Activated T-helper 2 cell treated with anti-CD3 and anti-CD28 coated beads, Interferon-gamma antibody, Interleukin-2, Interleukin-4, amounts not matched to agents 10 μg/mL and 5 μg/mL and 100 μg/mL, durations not matched to agents 14 hours and 24 hours and 36 hours (primary cell): ENCODE results near the gene SPIN4. TPM values are rescaled to one million over a fixed set of nuclear protein-coding genes. Genes with fewer than 3 reads are reported as not detected.
"Not testable (repeated sequence)": the region's sequence is repeated elsewhere in the genome, so short reads cannot be mapped to it uniquely, and the experiment has no call there.

Experiments used
- DNase-seq: peaks from one replicate; pipeline ENCODE4 v3.0.0; 2021; ENCODE audit warnings: low spot score
- H3K27ac Mint-ChIP-seq: one replicate; pipeline ENCODE4 v1.8.0; 2021; ENCODE audit warnings: mixed read lengths
- H3K27me3 Mint-ChIP-seq: one replicate; pipeline ENCODE4 v1.8.0; 2021; ENCODE audit warnings: low read depth, mixed read lengths
- H3K36me3 Mint-ChIP-seq: one replicate; pipeline ENCODE4 v1.8.0; 2021; ENCODE audit warnings: low read depth, mixed read lengths
- H3K4me1 Mint-ChIP-seq: one replicate; pipeline ENCODE4 v1.8.0; 2021; ENCODE audit warnings: low read depth, mixed read lengths
- H3K4me3 Mint-ChIP-seq: one replicate; pipeline ENCODE4 v1.8.0; 2021; ENCODE audit warnings: low read depth, mild to moderate bottlenecking, moderate library complexity, mixed read lengths
- H3K9me3 Mint-ChIP-seq: one replicate; pipeline ENCODE4 v1.8.0; 2021; ENCODE audit warnings: mixed read lengths
- intact Hi-C: fragments of 100-400 bp; cut with micrococcal nuclease; formaldehyde crosslinking; loops from one replicate; pipeline ENCODE4 v1.15.1; 2023
- total RNA-seq: library from RNA; stranded (reverse); gene quantifications from 2 replicates; pipeline ENCODE4 v1.2.3, GENCODE V29; 2022

Gene SPIN4
- total RNA-seq = 7.5 and 8.2 TPM in 2 replicates

DNA sequence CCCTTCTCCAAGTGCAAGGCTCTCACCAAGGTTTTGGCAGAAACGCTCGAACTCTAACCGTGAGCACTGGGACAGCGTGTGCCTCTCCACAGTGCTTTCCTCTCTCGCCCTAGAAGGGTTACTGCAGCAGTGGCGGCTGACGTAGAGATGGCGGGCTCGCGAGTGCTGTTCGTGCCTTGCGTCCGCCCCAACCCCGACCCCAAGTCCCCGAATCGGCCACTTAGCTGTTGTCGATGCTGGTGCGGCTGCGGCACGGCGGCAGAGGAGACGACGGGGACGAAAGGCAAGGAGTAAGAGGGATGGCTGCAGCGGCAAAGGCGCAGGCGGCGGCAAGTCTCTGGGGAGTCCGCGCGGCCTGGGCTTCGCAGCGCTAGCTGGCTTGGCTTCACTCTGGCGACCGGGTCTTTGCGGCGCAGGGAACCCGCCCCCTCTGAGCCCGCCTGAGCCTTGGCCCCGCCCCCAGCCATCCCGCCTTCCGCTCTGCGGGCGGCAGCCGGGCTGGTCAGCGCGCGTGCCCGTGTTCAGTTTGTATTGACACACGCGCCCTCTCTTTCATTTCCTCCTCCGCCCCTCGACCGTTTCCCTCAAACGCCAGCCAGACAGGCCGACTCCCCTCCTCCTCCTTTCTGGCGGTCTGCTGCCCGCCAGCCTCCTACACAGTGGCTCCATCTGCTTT is at the start of gene SPIN4:
SPIN4 (minus strand) TSS at position 392 of the 676 bp plus-strand sequence. CDS start 513 bp downstream, outside the sequence.
- intact Hi-C loops = loop anchor here (1.0 to 10.0 kb wide), 3 partner anchors 211 to 1684 kb away; partner anchors contain the start of gene ZC3H12B

DNA sequence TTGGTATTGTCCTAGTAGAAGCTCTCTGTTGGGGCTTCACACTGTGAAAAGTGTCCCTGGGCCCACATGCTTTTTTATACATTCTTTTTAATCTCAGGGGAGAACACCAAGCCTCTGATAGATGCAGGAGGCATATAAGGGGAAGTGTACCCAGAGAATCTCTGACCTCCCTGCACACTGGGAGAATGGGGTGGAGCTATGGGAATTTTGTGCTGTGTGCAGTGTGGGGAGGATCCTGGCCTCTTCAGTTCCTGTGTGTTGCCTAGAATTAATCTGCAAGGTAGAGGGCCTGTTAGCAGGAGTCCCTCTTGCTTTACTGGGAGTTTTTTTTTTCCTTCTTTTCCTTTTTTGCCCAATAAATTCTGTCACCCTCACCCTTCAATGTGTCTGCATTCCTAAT is 49.2 kb upstream of the SPIN4 start:
- no peak for DNase-seq
- Mint-ChIP-seq H3K27me3 (no peaks in the 10 kb centered on the region), H3K4me3 (no peak overlapping the region), H3K27ac (no peak overlapping the region), H3K36me3 (no peaks in the 10 kb centered on the region), H3K4me1 (no peaks in the 10 kb centered on the region), H3K9me3 (no peaks in the 10 kb centered on the region)
- intact Hi-C loops = no loop called here

More for the DNA sequence above, at the start of gene SPIN4:
- Mint-ChIP-seq H3K9me3 (no peaks in the 10 kb centered on the region), H3K27ac (peak within 1 kb of the TSS; percentile 85), H3K4me3 (peak within 1 kb of the TSS; percentile 92), H3K27me3 (no peaks in the 10 kb centered on the region), H3K36me3 (peaks cover 8% of the 10 kb centered on the region), H3K4me1 (peaks cover 30% of the 10 kb centered on the region)
- peak; percentile 66 for DNase-seq

DNA sequence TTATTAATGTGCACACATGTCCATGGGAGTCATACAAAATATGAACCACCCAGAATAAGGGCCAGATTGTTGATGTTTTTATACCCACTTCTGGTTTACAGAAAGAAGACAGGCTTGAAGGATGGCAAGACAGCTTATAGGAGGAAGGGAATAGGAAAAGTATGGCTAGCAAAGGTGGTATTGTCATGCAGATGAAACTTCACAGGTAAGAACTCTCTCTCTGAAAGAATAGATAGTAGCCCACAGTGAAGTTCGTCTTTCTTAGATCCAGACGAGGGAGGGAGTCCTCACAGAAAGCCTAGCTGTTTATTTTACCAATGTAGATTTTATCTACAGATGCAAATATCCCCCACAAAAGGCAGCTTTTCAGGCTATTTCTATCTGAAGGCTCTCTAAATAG is 43.7 kb upstream of the SPIN4 start:
- intact Hi-C loops = no loop called here
- no peak overlapping the region for H3K27ac Mint-ChIP-seq
- no peaks in the 10 kb centered on the region for H3K9me3 Mint-ChIP-seq
- H3K4me3 Mint-ChIP-seq = no peak overlapping the region
- no peaks in the 10 kb centered on the region for H3K27me3 Mint-ChIP-seq
- DNase-seq = no peak
- no peaks in the 10 kb centered on the region for H3K4me1 Mint-ChIP-seq
- H3K36me3 Mint-ChIP-seq = no peaks in the 10 kb centered on the region

DNA sequence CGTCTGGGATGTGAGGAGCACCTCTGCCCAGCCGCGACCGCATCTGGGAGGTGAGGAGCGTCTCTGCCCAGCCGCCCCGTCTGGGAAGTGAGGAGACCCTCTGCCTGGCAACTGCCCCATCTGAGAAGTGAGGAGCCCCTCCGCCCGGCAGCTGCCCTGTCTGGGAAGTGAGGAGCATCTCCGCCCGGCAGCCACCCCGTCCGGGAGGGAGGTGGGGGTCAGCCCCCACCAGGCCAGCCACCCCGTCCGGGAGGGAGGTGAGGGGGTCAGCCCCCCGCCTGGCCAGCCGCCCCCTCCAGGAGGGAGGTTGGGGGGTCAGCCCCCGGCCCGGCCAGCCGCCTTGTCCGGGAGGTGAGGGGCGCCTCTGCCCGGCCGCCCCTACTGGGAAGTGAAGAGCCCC is 42.0 kb upstream of the SPIN4 start:
- H3K36me3 Mint-ChIP-seq, H3K4me3 Mint-ChIP-seq, intact Hi-C loops, H3K4me1 Mint-ChIP-seq, H3K9me3 Mint-ChIP-seq, H3K27me3 Mint-ChIP-seq, DNase-seq, H3K27ac Mint-ChIP-seq: not testable (repeated sequence)

DNA sequence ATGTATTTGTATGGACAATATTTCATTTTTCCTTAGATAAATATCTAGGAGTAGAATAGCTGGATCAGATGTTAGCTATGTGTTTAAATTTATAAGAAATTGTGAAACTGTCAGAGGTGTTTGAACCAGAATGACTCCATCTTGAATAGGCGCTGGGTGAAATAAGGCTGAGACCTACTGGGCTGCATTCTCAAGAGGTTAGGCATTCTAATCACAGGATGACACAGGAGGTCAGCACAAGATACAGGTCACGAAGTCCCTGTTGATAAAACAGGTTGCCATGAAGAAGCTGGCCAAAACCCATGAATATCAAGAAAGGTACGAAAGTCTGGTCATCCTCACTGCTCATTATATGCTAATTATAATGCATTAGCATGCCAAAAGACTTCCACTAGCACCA is 36.3 kb upstream of the SPIN4 start:
- intact Hi-C loops = no loop called here
- Mint-ChIP-seq H3K27ac (no peak overlapping the region), H3K4me1 (no peaks in the 10 kb centered on the region), H3K9me3 (no peaks in the 10 kb centered on the region), H3K27me3 (no peaks in the 10 kb centered on the region), H3K4me3 (no peak overlapping the region), H3K36me3 (no peaks in the 10 kb centered on the region)
- no peak for DNase-seq

DNA sequence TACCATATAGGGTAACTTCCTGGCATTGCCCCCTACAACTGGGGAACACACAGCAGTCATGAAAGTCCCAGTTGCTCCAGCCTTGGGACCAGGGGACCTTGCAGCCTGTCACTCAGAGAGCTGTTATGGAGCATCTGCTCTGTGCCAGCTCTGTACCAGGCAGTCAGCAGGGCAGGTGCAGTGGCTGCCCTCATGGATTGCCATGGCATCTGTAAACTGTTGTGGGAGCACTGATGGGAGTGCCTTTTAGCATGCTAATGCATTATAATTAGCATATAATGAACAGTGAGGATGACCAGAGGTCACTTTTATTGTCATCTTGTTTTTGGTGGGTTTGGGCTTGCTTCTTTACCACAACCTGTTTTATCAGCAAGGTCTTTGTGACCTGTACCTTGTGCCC is 33.1 kb upstream of the SPIN4 start:
- H3K27ac Mint-ChIP-seq, H3K27me3 Mint-ChIP-seq, intact Hi-C loops, H3K4me1 Mint-ChIP-seq, H3K9me3 Mint-ChIP-seq, H3K36me3 Mint-ChIP-seq, DNase-seq, H3K4me3 Mint-ChIP-seq: not testable (repeated sequence)

DNA sequence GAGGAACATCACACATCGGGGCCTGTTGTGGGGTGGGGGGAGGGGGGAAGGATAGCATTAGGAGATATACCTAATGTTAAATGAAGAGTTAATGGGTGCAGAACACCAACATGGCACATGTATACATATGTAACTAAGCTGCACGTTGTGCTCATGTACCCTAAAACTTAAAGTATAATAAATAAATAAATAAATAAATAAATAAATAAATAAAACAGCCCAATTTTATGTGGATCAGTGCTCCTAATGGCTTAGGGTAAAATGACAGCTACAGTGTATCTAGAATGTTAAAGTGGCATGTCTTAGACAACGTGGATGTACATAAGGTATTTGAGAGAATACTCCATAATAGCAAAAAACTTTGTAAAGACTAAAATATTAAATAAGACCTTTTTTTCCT is 21.9 kb upstream of the SPIN4 start:
- H3K4me3 Mint-ChIP-seq, H3K36me3 Mint-ChIP-seq, intact Hi-C loops, H3K27ac Mint-ChIP-seq, H3K4me1 Mint-ChIP-seq, H3K27me3 Mint-ChIP-seq, H3K9me3 Mint-ChIP-seq, DNase-seq: not testable (repeated sequence)

DNA sequence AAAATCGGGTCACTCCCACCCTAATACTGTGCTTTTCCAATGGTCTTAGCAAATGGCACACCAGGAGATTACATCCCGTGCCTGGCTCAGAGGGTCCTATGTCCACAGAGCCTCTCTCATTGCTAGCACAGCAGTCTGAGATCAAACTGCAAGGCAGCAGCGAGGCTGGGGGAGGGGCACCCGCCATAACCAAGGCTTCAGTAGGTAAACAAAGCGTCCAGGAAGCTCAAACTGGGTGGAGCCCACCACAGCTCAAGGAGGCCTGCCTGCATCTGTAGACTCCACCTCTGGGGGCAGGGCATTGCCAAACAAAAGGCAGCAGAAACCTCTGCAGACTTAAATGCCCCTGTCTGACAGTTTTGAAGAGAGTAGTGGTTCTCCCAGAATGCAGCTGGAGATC is 16.6 kb upstream of the SPIN4 start:
- H3K27me3 Mint-ChIP-seq, DNase-seq, intact Hi-C loops, H3K27ac Mint-ChIP-seq, H3K36me3 Mint-ChIP-seq, H3K4me1 Mint-ChIP-seq, H3K4me3 Mint-ChIP-seq: not testable (repeated sequence)
- peaks cover 19% of the 10 kb centered on the region for H3K9me3 Mint-ChIP-seq

DNA sequence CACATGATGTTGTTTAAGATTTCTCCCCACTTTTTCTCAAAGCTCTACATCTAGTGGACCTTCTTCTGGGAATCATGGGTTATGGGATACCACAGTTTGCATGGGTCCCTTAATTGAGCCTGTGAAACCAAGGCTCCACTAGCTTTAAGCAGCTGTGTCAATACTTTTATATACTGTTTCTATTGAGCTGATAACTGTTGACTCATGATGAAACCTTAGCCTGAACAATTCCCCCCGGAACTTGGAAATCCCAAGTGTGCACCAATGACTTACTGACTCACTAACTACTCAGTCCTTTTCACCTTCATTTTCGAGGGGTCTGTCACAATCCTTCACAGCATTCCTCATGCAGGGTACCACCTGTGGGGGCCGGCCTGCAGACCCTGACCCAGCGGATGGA is 12.7 kb upstream of the SPIN4 start:
- H3K27me3 Mint-ChIP-seq = no peaks in the 10 kb centered on the region
- no peak overlapping the region for H3K27ac Mint-ChIP-seq
- H3K9me3 Mint-ChIP-seq = peaks cover 15% of the 10 kb centered on the region
- H3K36me3 Mint-ChIP-seq = no peaks in the 10 kb centered on the region
- DNase-seq = no peak
- H3K4me3 Mint-ChIP-seq = no peak overlapping the region
- H3K4me1 Mint-ChIP-seq = no peaks in the 10 kb centered on the region
- intact Hi-C loops = no loop called here

DNA sequence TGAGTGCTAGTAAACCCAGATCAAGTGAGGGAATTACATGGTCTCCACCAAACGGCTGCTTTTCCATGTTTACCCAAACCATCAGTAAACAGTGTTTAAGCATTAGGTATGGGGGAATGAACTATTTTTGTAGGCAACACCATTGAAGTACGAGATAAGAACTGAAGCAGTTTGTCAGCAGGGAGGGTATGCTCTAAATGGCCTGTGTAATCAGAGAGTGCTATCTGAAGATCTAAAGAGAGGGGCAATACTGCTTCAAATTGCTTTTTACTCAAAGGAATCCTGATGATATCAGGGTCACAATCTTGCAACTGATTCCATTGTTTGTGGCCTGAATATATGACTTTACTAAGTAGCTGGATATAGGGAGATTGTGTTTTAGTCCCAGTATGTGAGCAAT is 10.4 kb upstream of the SPIN4 start:
- peaks cover 15% of the 10 kb centered on the region for H3K9me3 Mint-ChIP-seq
- intact Hi-C loops = no loop called here
- DNase-seq = no peak
- no peaks in the 10 kb centered on the region for H3K4me1 Mint-ChIP-seq
- H3K27ac Mint-ChIP-seq = no peak overlapping the region
- no peaks in the 10 kb centered on the region for H3K36me3 Mint-ChIP-seq
- no peak overlapping the region for H3K4me3 Mint-ChIP-seq
- no peaks in the 10 kb centered on the region for H3K27me3 Mint-ChIP-seq

DNA sequence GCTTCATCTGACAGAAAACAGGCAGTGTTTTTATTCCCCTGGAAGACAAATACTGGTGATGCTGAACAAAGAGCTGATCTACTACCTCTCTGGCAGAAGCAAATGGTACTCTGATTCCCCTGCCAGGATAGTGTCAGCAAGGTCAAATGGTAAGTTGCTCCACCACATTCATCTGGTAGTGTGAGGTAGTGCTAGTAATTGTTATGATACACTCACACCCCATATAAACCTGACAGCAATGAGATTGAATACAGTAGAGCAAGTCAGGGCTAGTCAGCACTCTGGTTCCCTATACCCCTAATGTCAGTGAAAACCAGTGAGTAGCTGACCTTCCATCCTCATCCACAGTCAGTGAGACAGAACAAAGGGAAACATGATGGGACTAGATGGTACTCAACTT is 3.4 kb upstream of the SPIN4 start:
- no peaks in the 10 kb centered on the region for H3K9me3 Mint-ChIP-seq
- peaks cover 5% of the 10 kb centered on the region for H3K36me3 Mint-ChIP-seq
- intact Hi-C loops = loop anchor here (5.0 to 10.0 kb wide), 2 partner anchors 208 to 1680 kb away; partner anchors contain the start of gene ZC3H12B
- H3K27ac Mint-ChIP-seq = no peak overlapping the region
- H3K4me3 Mint-ChIP-seq = no peak overlapping the region
- DNase-seq = no peak
- H3K27me3 Mint-ChIP-seq = no peaks in the 10 kb centered on the region
- peaks cover 23% of the 10 kb centered on the region for H3K4me1 Mint-ChIP-seq

DNA sequence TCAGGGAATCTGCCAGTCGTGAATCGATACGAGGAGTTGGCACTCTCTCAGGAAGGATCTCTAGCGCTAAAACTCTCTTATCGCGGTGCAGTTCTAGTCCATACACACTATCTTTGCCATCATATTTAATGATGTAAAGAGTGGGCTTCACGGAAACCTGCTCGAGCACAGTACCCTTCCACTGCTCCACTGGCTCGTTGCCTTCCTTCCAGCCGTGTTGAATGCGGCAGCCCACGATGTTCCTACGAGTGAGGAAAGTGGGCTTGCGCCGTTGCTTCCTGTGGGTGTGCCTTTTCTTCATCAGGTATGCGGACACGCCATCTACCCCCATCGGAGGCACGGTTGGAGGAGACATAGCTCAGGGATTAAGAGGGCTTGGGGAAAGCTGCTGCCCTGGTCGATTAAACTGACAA is 661 bp downstream of the SPIN4 start:
- H3K9me3 Mint-ChIP-seq = no peaks in the 10 kb centered on the region
- H3K36me3 Mint-ChIP-seq = peaks cover 8% of the 10 kb centered on the region
- peak overlapping the region; percentile 92 for H3K4me3 Mint-ChIP-seq
- DNase-seq = peak; percentile 8
- H3K27ac Mint-ChIP-seq = peak overlapping the region; percentile 85
- no peaks in the 10 kb centered on the region for H3K27me3 Mint-ChIP-seq
- intact Hi-C loops = loop anchor here (1.0 to 10.0 kb wide), 3 partner anchors 212 to 1684 kb away; partner anchors contain the start of gene ZC3H12B
- H3K4me1 Mint-ChIP-seq = peaks cover 30% of the 10 kb centered on the region

DNA sequence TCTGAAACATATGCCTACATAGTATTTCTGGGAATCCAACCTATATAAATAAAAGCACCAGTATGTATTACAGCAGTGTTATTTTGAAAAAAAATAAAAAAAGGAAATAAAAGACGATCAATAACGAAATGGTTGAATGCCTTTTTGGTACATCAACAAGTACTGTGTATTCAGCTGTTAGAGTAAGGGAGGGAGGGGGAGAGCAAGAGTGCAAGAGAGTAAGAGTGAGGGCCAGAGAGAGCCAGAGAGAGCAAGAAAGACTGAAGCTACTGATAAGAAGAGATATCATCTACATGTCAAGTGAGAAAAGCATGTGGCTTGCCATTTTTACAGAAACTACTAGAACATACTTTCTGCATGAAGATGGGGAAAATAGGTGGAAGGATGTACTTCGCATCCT is 1.8 kb downstream of the SPIN4 start:
- no peak for DNase-seq
- Mint-ChIP-seq H3K4me3 (peak overlapping the region; percentile 92), H3K4me1 (peaks cover 30% of the 10 kb centered on the region), H3K9me3 (no peaks in the 10 kb centered on the region), H3K36me3 (peaks cover 8% of the 10 kb centered on the region), H3K27me3 (no peaks in the 10 kb centered on the region), H3K27ac (peak overlapping the region; percentile 66)
- intact Hi-C loops = no loop called here
